GM12875 (cell line): ENCODE results near the gene RNGTT.
"Not testable (repeated sequence)": the region's sequence is repeated elsewhere in the genome, so short reads cannot be mapped to it uniquely, and the experiment has no call there.

Experiments used
- H3K4me3 ChIP-seq: one replicate; pipeline ENCODE4 v1.5.1; 2011; ENCODE audit warnings: low read depth, low read length, control low read depth
- TF ChIP-seq, protein P1 (sequence below): IDR thresholded peaks from 2 replicates; pipeline ENCODE4 v1.5.1; 2011; ENCODE audit warnings: low read depth, mild to moderate bottlenecking, control low read depth, inconsistent platforms, low read length, moderate library complexity, borderline replicate concordance; ENCODE audit not compliant: insufficient read depth

Gene RNGTT

DNA sequence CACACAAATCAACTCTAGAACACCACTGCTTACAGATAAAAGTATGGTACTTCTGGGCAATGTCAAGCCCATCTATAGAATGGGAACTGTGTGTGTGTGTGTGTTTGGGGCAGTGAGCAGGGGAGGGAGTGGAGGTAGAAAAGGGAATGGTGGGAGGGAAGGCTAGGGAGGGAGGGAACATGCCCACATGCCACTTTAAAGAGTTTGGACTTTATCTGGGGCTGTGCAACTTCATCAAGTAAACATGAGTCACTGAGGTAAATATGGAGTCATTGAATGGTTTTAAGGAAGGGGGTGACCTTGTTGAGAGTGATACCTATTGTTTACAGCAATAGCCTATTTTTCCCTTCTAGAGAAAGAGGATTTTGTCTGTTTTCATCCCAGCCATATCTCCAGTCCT lies 22.5 kb upstream of the RNGTT start:
- TF ChIP-seq, protein P1, sequence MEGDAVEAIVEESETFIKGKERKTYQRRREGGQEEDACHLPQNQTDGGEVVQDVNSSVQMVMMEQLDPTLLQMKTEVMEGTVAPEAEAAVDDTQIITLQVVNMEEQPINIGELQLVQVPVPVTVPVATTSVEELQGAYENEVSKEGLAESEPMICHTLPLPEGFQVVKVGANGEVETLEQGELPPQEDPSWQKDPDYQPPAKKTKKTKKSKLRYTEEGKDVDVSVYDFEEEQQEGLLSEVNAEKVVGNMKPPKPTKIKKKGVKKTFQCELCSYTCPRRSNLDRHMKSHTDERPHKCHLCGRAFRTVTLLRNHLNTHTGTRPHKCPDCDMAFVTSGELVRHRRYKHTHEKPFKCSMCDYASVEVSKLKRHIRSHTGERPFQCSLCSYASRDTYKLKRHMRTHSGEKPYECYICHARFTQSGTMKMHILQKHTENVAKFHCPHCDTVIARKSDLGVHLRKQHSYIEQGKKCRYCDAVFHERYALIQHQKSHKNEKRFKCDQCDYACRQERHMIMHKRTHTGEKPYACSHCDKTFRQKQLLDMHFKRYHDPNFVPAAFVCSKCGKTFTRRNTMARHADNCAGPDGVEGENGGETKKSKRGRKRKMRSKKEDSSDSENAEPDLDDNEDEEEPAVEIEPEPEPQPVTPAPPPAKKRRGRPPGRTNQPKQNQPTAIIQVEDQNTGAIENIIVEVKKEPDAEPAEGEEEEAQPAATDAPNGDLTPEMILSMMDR, result no peak
- no peak overlapping the region for H3K4me3 ChIP-seq

DNA sequence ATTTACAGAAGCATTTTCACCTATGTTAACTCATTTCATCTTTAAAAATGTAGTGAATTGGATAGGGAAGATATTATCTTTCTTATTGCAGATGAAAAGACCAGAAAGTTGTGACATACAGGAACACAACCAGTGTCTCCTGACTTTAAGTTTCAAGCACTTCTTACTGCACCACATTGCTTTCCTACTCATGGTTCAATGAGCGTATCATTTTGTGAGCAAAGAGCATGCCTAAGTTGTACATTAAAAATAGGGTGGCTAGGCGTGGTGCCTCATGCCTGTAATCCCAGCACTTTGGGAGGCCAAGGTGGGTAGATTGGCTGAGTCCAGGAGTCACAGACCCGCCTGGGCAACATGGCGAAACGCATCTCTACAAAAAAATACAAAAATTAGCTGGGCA lies 21.2 kb upstream of the RNGTT start:
- TF ChIP-seq, protein P1, result no peak
- no peak overlapping the region for H3K4me3 ChIP-seq

- no peak overlapping the region for H3K4me3 ChIP-seq
- TF ChIP-seq, protein P1, result no peak
Measured at GRCh38 chr6:88984152-88984551, 20.7 kb upstream of the RNGTT start.

GRCh38 chr6:88983532-88983931 lies 20.1 kb upstream of the RNGTT start:
- H3K4me3 ChIP-seq, result no peak overlapping the region
- TF ChIP-seq, protein P1, result peak; percentile 46; the same call in 1 of the 2 replicates

- not testable (repeated sequence) for H3K4me3 ChIP-seq
Measured at GRCh38 chr6:88983129-88983528, 19.7 kb upstream of the RNGTT start.

DNA sequence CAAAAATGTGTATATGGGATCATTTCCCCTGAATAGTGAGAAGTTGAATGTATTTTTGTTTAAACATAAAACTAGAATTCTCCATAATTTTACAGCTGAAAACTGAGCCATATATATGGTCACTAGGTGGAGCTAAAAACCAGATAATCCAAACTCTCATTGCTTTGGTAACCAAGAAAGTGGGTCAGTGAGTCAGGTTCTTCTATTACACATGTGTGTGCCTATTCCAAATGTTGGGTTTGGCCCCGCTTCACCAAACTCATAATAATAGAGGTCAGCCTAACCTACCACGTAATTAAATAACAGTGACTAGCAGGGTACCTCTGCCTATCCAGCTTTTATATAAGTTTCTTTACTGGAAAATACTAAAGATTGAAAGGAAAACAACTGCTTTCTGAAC lies 19.3 kb upstream of the RNGTT start:
- TF ChIP-seq, protein P1, result peak; percentile 24; the same call in 1 of the 2 replicates
- no peak overlapping the region for H3K4me3 ChIP-seq

GRCh38 chr6:88975369-88975768 lies 12.0 kb upstream of the RNGTT start:
- TF ChIP-seq, protein P1, result no peak
- no peak overlapping the region for H3K4me3 ChIP-seq

GRCh38 chr6:88972504-88973423 lies 9.3 kb upstream of the RNGTT start:
- no peak overlapping the region for H3K4me3 ChIP-seq
- TF ChIP-seq, protein P1, result no peak
